ENCODE data around the gene CCR4.
"Not testable (repeated sequence)": the region's sequence is repeated elsewhere in the genome, so short reads cannot be mapped to it uniquely, and the experiment has no call there.

The CCR4 gene

GRCh38 chr3:32948625-32949445, 2.6 kb upstream of the CCR4 start:
- no peak for DNase-seq (ENCODE audit: low read depth)
- H3K4me3 ChIP-seq (ENCODE audit: low read depth, low read length) = no peak overlapping the region

- no peak overlapping the region for H3K4me3 ChIP-seq (ENCODE audit: low read depth, low read length)
- DNase-seq (ENCODE audit: low read depth) = no peak
These were observed 928 bp upstream of the CCR4 start for GRCh38 chr3:32950516-32950915.

- DNase-seq (ENCODE audit: low read depth) = no peak
- H3K4me3 ChIP-seq (ENCODE audit: low read depth, low read length) = no peak overlapping the region
These were observed 1.1 kb downstream of the CCR4 start for GRCh38 chr3:32952369-32953077.

- no peak overlapping the region for H3K4me3 ChIP-seq (ENCODE audit: low read depth, low read length)
- DNase-seq (ENCODE audit: low read depth) = no peak
These were observed 3.1 kb downstream of the CCR4 start for GRCh38 chr3:32954506-32954905.

- no peak overlapping the region for H3K4me3 ChIP-seq (ENCODE audit: low read depth, low read length)
- DNase-seq (ENCODE audit: low read depth) = no peak
These were observed 5.5 kb downstream of the CCR4 start for GRCh38 chr3:32956750-32957570.

- DNase-seq (ENCODE audit: low read depth) = no peak
- no peak overlapping the region for H3K4me3 ChIP-seq (ENCODE audit: low read depth, low read length)
These were observed 7.1 kb downstream of the CCR4 start for GRCh38 chr3:32958509-32958908.

GRCh38 chr3:32959371-32959770, 7.9 kb downstream of the CCR4 start:
- DNase-seq (ENCODE audit: low read depth) = no peak
- H3K4me3 ChIP-seq (ENCODE audit: low read depth, low read length) = no peak overlapping the region

GRCh38 chr3:32960404-32961170, 9.1 kb downstream of the CCR4 start:
- no peak for DNase-seq (ENCODE audit: low read depth)
- H3K4me3 ChIP-seq (ENCODE audit: low read depth, low read length) = no peak overlapping the region

GRCh38 chr3:32961189-32961715, 9.8 kb downstream of the CCR4 start:
- no peak for DNase-seq (ENCODE audit: low read depth)
- no peak overlapping the region for H3K4me3 ChIP-seq (ENCODE audit: low read depth, low read length)

GRCh38 chr3:32963871-32964270, 12.4 kb downstream of the CCR4 start:
- no peak overlapping the region for H3K4me3 ChIP-seq (ENCODE audit: low read depth, low read length)
- no peak for DNase-seq (ENCODE audit: low read depth)

GRCh38 chr3:32964781-32965180, 13.3 kb downstream of the CCR4 start:
- not testable (repeated sequence) for DNase-seq (ENCODE audit: low read depth); H3K4me3 ChIP-seq (ENCODE audit: low read depth, low read length)

GRCh38 chr3:32965617-32966213, 14.3 kb downstream of the CCR4 start:
- not testable (repeated sequence) for H3K4me3 ChIP-seq (ENCODE audit: low read depth, low read length); DNase-seq (ENCODE audit: low read depth)

- not testable (repeated sequence) for H3K4me3 ChIP-seq (ENCODE audit: low read depth, low read length); DNase-seq (ENCODE audit: low read depth)
These were observed 15.2 kb downstream of the CCR4 start for GRCh38 chr3:32966627-32967026.

GRCh38 chr3:32968166-32968919, 16.9 kb downstream of the CCR4 start:
- no peak for DNase-seq (ENCODE audit: low read depth)
- no peak overlapping the region for H3K4me3 ChIP-seq (ENCODE audit: low read depth, low read length)

- H3K4me3 ChIP-seq (ENCODE audit: low read depth, low read length) = no peak overlapping the region
These were observed 17.5 kb downstream of the CCR4 start for GRCh38 chr3:32968920-32969389.

GRCh38 chr3:32969656-32970055, 18.2 kb downstream of the CCR4 start:
- no peak overlapping the region for H3K4me3 ChIP-seq (ENCODE audit: low read depth, low read length)
- DNase-seq (ENCODE audit: low read depth) = no peak

More at GRCh38 chr3:32968920-32969389, 17.5 kb downstream of the CCR4 start:
- no peak for DNase-seq (ENCODE audit: low read depth)

- not testable (repeated sequence) for DNase-seq (ENCODE audit: low read depth); H3K4me3 ChIP-seq (ENCODE audit: low read depth, low read length)
These were observed 19.8 kb downstream of the CCR4 start for GRCh38 chr3:32971291-32971690.

Measured in skeletal muscle cell (primary cell).